Central memory CD8-positive, alpha-beta T cell (primary cell): ENCODE data around the gene TSEN34.
"Not testable (repeated sequence)": the region's sequence is repeated elsewhere in the genome, so short reads cannot be mapped to it uniquely, and the experiment has no call there.

Experiments
- ATAC-seq: fragments of 150-1000 bp; cut with Tn5 transposase; replicated peaks from 2 replicates; pipeline ENCODE4 v1.10.0; 2022; ENCODE audit warnings: mild to moderate bottlenecking, moderate FRiP score, moderate number of reproducible peaks; ENCODE audit not compliant: poor library complexity, severe bottlenecking; ENCODE audit errors: extremely low read depth
- DNase-seq, 2 donors: peaks; one replicate each; pipeline ENCODE4 v3.0.0; 2021; ENCODE audit warnings: low spot score in 2 of 2
- H3K27ac Mint-ChIP-seq: one replicate; pipeline ENCODE4 v1.8.0; 2022; ENCODE audit warnings: low read depth, mild to moderate bottlenecking, moderate library complexity, mixed read lengths
- H3K27me3 Mint-ChIP-seq: one replicate; pipeline ENCODE4 v1.8.0; 2022; ENCODE audit warnings: mixed read lengths
- H3K36me3 Mint-ChIP-seq: one replicate; pipeline ENCODE4 v1.8.0; 2022; ENCODE audit warnings: mild to moderate bottlenecking, moderate library complexity, mixed read lengths; ENCODE audit not compliant: insufficient read depth
- H3K4me1 Mint-ChIP-seq: one replicate; pipeline ENCODE4 v1.8.0; 2022; ENCODE audit warnings: mixed read lengths
- H3K4me3 Mint-ChIP-seq: one replicate; pipeline ENCODE4 v1.8.0; 2022; ENCODE audit warnings: mild to moderate bottlenecking, moderate library complexity, mixed read lengths
- H3K9me3 Mint-ChIP-seq: one replicate; pipeline ENCODE4 v1.8.0; 2022; ENCODE audit warnings: mixed read lengths

Gene TSEN34

DNA sequence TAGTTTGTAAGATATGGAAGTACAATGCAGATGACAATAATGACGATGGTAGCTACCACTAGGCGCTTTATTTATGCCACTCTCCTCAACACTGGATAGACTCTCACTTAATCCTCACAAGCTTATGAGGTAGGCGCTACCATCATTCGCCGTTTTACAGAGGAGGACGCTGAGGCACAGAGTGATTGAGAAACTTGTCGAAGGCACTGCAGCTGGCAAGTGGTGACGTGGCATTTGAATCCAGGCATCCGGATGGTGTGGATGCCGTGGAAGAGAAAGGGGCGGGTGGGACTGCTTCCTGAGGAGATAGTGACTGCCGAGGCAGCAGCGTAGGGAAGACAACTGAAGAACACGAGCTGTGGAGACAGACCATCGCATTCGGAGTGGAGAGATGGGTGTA lies 8.3 kb downstream of the TSEN34 start:
- peaks cover 35% of the 10 kb centered on the region for H3K4me1 Mint-ChIP-seq
- DNase-seq, result no peak
- H3K4me3 Mint-ChIP-seq, result peak overlapping the region; percentile 99
- no peaks in the 10 kb centered on the region for H3K9me3 Mint-ChIP-seq
- H3K36me3 Mint-ChIP-seq, result peaks cover 51% of the 10 kb centered on the region
- ATAC-seq, result no peak
- no peaks in the 10 kb centered on the region for H3K27me3 Mint-ChIP-seq
- no peak overlapping the region for H3K27ac Mint-ChIP-seq

DNA sequence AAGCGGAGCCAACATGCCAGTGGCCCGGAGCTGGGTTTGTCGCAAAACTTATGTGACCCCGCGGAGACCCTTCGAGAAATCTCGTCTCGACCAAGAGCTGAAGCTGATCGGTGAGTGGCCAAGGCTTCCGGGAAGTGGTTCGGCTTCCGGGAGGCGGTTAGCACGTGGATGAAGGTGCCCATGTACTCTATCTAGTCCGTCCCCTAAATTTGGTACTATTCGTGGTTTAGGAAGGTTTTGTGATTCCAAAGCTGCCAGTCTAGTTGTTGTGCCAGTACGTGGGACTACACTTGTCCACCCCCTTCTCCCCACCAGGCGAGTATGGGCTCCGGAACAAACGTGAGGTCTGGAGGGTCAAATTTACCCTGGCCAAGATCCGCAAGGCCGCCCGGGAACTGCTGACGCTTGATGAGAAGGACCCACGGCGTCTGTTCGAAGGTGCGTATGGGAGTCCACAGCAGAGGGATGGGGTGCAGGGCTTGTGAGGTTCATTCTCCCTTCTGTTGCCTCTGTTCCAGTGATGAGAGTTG lies 10.1 kb downstream of the TSEN34 start:
- Mint-ChIP-seq H3K9me3 (no peaks in the 10 kb centered on the region), H3K4me1 (peaks cover 47% of the 10 kb centered on the region), H3K36me3 (peaks cover 53% of the 10 kb centered on the region), H3K27me3 (no peaks in the 10 kb centered on the region), H3K4me3 (peak overlapping the region; percentile 99), H3K27ac (peak overlapping the region; percentile 100)
- DNase-seq (peak in 1 of 2 donors; percentile 28), ATAC-seq (peak; percentile 59)

DNA sequence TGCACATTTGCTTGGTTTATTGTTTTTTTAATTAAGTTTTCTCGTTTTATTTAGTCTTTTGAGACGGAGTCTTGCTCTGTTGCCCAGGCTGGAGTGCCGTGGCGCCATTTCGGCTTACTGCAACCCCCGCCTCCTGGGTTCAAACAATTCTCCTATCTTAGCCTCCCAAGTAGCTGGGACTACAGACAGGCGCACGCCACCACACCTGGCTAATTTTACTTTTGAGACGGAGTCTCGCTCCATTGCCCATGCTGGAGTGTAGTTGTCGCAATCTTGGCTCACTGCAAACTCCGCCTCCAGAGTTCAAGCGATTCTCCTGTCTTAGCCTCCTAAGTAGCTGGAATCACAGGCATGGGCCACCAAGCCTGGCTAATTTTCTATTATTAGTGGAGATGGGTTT lies 10.9 kb downstream of the TSEN34 start:
- Mint-ChIP-seq H3K36me3 (peaks cover 58% of the 10 kb centered on the region), H3K4me1 (peaks cover 47% of the 10 kb centered on the region), H3K9me3 (no peaks in the 10 kb centered on the region), H3K27me3 (no peaks in the 10 kb centered on the region), H3K27ac (peak overlapping the region; percentile 100), H3K4me3 (peak overlapping the region; percentile 99)
- ATAC-seq (no peak), DNase-seq (no peak)

DNA sequence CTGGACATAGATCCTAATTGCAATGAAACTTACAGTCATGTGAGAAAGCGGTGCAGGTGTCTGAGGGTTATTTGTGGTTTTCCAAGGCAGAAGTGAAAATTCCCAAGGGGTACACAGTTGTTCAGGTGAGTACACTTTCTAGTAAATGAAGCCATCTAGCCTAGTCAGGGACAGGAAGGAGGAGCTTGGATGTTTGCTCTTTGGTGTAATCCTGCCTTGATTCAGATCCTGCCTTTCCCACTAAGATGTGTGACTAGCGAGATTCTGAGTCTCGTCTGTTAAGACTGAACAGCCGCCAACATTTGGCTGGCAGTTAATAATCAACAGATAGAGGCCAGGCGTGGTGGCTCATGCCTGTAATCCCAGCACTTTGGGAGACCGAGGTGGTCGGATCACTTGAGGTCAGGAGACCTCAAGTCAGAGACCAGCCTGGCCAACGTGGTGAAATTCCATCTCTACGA lies 12.1 kb downstream of the TSEN34 start:
- peak overlapping the region; percentile 41 for H3K27ac Mint-ChIP-seq
- H3K4me1 Mint-ChIP-seq, result peaks cover 56% of the 10 kb centered on the region
- ATAC-seq (no peak), DNase-seq (no peak)
- H3K27me3 Mint-ChIP-seq, result no peaks in the 10 kb centered on the region
- peak overlapping the region; percentile 99 for H3K4me3 Mint-ChIP-seq
- peaks cover 70% of the 10 kb centered on the region for H3K36me3 Mint-ChIP-seq
- no peaks in the 10 kb centered on the region for H3K9me3 Mint-ChIP-seq

DNA sequence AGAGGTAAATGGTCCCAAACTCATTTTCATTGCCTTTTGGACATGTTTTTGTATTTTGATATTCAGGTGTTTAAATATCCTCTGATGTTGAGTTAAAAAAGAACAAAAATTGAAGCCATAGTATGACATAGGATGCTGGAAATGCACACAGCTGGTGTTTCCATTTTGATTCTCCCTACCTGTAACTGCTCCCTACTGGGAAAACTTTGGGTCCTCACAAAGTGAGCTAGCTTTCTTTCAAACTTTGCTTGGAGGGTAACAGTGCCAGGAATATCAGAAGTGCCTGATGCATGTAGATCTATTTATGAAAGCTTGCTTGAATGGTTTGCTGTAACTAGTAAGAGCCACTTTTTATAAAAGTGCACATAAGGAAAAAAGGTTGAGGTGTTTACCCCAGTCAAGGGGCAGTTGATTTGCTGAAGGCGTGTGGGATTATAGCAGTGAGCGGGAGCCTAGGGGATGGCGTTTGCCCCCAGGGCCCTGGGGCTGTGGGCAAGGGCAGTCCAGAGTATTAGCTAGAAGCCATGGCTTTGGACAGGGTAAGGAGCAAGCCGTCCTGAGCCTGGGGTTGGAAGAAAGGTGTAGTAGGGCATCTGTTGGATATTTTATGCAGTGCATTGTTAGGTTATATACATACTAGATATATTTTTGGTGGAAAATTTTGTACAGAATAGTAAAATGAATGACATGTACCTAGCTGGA lies 13.8 kb downstream of the TSEN34 start:
- no peaks in the 10 kb centered on the region for H3K27me3 Mint-ChIP-seq
- H3K4me1 Mint-ChIP-seq, result peaks cover 73% of the 10 kb centered on the region
- DNase-seq (no peak), ATAC-seq (no peak)
- no peak overlapping the region for H3K27ac Mint-ChIP-seq
- peak overlapping the region; percentile 99 for H3K4me3 Mint-ChIP-seq
- H3K36me3 Mint-ChIP-seq, result peaks cover 78% of the 10 kb centered on the region
- no peaks in the 10 kb centered on the region for H3K9me3 Mint-ChIP-seq

DNA sequence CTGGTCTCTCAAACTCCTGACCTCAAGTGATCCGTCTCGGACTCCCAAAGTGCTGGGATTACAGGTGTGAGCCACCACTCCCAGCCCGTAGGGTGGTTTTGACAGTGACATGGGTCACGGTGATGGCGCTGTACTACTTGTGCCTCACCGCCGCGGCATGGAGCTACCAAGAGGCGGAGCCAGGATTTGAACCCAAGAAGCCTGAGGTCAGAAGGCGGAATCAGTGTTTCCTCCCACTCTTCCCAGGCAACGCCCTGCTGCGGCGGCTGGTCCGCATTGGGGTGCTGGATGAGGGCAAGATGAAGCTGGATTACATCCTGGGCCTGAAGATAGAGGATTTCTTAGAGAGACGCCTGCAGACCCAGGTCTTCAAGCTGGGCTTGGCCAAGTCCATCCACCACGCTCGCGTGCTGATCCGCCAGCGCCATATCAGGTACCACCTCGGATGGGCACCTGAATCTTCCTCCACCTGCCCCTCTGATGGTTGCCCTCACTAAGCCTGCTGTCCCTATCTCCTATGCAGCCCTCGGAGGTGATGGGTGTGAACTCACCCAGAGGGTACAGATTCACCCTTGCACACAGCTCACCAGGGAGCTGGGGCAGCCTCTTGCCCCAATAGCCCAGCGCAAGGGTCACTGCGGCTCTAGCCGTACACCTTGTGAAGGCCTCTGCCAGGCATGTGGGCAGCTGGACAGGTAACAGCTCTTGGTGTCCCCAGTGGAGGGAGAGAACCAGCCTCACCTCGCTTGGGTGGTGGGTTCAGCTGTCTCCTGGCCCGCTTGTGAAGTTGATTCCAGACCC lies 15.1 kb downstream of the TSEN34 start:
- H3K4me3 Mint-ChIP-seq, result no peak overlapping the region
- peaks cover 76% of the 10 kb centered on the region for H3K4me1 Mint-ChIP-seq
- H3K27me3 Mint-ChIP-seq, result no peaks in the 10 kb centered on the region
- ATAC-seq (no peak), DNase-seq (no peak)
- H3K27ac Mint-ChIP-seq, result no peak overlapping the region
- H3K9me3 Mint-ChIP-seq, result no peaks in the 10 kb centered on the region
- H3K36me3 Mint-ChIP-seq, result peaks cover 75% of the 10 kb centered on the region

DNA sequence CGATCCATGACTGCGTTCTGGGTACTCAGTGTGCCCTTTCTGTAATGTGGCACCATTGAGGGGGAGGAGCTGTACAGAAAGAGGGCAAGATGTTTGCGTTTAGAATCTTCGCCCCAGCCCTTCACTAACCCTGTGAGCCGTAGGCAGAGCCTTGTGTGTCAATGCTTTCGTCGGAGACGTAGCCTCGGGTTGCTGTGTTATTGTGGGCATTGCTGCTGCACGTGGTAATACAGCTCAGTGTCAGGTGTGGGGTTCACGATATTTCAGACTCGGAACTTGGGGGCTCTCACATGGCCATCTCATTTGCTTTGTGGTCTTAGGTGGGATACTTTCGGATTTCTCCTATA lies 15.7 kb downstream of the TSEN34 start:
- DNase-seq, result no peak
- Mint-ChIP-seq H3K9me3 (no peaks in the 10 kb centered on the region), H3K4me1 (peaks cover 72% of the 10 kb centered on the region), H3K4me3 (no peak overlapping the region), H3K36me3 (peaks cover 69% of the 10 kb centered on the region), H3K27ac (no peak overlapping the region), H3K27me3 (no peaks in the 10 kb centered on the region)
- ATAC-seq, result no peak

DNA sequence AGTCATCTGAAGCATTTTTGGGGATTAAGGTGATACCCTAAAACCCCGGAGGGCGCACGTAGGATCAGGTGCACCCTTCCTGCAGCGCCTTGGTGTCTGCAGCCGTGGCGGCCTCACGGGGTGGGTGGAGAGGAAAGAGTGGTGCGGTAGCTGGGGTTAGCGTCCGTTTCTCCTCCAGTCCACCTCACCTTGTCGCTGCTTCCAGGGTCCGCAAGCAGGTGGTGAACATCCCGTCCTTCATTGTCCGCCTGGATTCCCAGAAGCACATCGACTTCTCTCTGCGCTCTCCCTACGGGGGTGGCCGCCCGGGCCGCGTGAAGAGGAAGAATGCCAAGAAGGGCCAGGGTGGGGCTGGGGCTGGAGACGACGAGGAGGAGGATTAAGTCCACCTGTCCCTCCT lies 16.1 kb downstream of the TSEN34 start:
- H3K4me3 Mint-ChIP-seq, result peak overlapping the region; percentile 50
- not testable (repeated sequence) for H3K9me3 Mint-ChIP-seq, DNase-seq, H3K27me3 Mint-ChIP-seq, ATAC-seq
- H3K36me3 Mint-ChIP-seq, result peaks cover 65% of the 10 kb centered on the region
- peak overlapping the region; percentile 79 for H3K27ac Mint-ChIP-seq
- peaks cover 69% of the 10 kb centered on the region for H3K4me1 Mint-ChIP-seq

DNA sequence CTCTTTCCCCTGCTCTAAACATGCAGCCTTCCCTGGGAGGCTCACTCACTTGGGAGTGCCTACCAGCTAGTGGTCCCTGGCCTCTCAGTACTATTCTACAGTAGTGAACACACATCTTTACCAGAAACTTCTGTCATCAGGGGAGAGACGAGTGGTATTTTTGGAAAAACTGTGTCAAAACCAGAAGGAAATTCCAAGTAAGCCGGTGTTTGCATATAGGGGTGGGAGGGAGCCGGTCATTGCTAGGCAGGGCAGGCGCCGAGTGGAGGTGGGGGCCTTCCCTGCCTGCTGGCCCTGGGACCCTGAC lies 16.5 kb downstream of the TSEN34 start:
- H3K27me3 Mint-ChIP-seq, result no peaks in the 10 kb centered on the region
- H3K36me3 Mint-ChIP-seq, result peaks cover 61% of the 10 kb centered on the region
- no peak for DNase-seq
- H3K4me1 Mint-ChIP-seq, result peaks cover 69% of the 10 kb centered on the region
- H3K9me3 Mint-ChIP-seq, result no peaks in the 10 kb centered on the region
- H3K27ac Mint-ChIP-seq, result peak overlapping the region; percentile 79
- peak overlapping the region; percentile 50 for H3K4me3 Mint-ChIP-seq
- no peak for ATAC-seq

DNA sequence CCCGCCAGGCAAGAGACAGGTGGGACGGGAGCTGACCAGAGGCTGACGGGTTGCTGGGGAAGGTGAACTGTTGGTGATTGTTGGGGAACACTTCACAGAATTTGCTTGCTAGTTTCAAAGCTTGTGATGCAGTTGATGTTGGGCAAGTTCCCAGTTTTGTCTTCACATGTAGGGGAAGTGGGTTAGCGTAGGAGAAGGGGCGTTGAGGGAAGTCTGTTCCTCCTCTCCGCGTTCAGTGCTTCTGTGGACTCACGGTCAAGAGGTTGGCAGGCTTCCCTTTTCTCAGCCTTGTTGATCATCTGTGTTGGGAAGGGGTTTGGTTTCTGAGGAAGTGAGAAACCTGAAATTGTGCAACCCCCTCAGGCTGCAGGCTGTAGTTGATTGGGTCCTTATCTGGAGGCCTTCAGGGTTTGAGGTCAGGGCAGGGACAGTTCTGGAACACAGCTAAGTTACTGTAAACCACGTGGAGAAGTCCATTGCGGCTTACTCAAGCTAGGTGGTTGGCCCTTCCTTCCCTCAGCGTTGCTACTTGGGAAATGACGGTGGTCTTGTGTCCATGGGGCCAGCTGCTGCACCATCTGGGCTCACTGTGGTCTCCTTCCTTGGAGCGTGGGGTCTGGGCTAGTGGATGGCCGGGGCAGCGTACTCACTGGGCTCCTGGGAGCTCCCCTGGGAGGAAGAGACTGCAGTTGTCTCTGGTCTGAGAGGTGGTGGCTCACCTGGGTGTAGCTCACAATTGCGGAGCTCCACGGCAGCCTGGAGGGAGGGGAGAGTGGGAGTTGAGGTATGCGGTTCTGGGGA lies 17.1 kb downstream of the TSEN34 start:
- peak overlapping the region; percentile 50 for H3K4me3 Mint-ChIP-seq
- DNase-seq (no peak), ATAC-seq (no peak)
- peaks cover 55% of the 10 kb centered on the region for H3K36me3 Mint-ChIP-seq
- no peaks in the 10 kb centered on the region for H3K9me3 Mint-ChIP-seq
- no peaks in the 10 kb centered on the region for H3K27me3 Mint-ChIP-seq
- peaks cover 63% of the 10 kb centered on the region for H3K4me1 Mint-ChIP-seq
- H3K27ac Mint-ChIP-seq, result peak overlapping the region; percentile 79

DNA sequence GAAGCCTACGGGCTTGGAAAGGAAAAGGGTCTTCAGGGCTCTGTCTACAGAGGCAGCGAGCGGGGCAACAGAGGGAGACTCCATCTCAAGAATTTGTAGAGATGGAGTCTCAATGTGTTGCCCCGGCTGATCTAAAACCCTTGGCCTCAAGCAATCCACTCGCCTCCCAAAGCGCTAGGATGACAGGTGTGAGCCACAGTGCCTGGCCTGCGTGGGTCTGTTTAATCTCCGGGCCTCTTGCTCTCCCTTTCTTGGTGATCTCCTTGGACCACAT lies 17.6 kb downstream of the TSEN34 start:
- H3K36me3 Mint-ChIP-seq, result peaks cover 51% of the 10 kb centered on the region
- no peak for DNase-seq
- ATAC-seq, result no peak
- H3K4me3 Mint-ChIP-seq, result peak overlapping the region; percentile 50
- no peaks in the 10 kb centered on the region for H3K27me3 Mint-ChIP-seq
- peaks cover 58% of the 10 kb centered on the region for H3K4me1 Mint-ChIP-seq
- peak overlapping the region; percentile 71 for H3K27ac Mint-ChIP-seq
- no peaks in the 10 kb centered on the region for H3K9me3 Mint-ChIP-seq

DNA sequence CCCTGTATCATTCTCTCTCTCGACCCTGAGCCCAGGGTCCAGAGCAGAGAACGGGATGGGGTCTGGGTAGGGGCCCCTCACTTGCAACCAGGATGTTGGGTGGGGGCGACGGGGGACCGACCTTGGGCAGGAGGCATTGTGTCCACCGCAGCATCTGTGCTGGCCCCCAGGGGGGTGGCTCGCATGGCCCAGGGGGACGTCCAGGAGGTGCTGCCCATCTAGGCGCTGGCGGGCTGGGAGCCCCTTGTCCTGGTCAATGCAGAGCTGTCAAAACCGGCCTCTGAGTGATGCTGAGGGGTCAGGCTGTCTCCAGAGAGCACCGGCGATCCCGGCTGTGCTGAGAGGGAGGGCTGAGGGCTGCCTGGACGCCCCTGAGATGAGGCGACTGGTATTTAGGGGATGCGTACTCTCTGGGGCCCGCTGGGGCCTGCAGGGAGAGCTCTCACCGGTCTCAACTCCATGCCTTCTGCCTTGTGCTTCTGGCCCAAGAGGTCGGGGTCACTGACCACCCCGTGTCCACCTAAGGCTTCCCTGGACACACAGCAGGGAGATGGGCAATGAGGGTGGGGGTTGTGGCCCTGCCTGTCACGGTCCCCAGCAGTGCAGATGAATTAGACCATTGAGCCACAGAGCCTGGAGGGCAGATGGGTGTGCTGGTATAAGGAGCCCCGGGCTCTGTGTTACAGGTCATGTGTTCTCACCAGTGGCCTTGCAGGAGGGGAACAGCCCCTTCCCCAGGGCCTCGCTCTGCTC lies 18.1 kb downstream of the TSEN34 start:
- Mint-ChIP-seq H3K4me1 (peaks cover 53% of the 10 kb centered on the region), H3K36me3 (peaks cover 46% of the 10 kb centered on the region)
- ATAC-seq, result no peak

More for the DNA sequence above, 18.1 kb downstream of the TSEN34 start:
- Mint-ChIP-seq H3K4me3 (peak overlapping the region; percentile 69), H3K27me3 (no peaks in the 10 kb centered on the region), H3K27ac (peak overlapping the region; percentile 93), H3K9me3 (no peaks in the 10 kb centered on the region)
- no peak for DNase-seq
